Spleen (tissue), 3 donors: ENCODE results near the gene PPM1H.
"Not testable (repeated sequence)": the region's sequence is repeated elsewhere in the genome, so short reads cannot be mapped to it uniquely, and the experiment has no call there.

Experiments
- POLR2A ChIP-seq, 3 donors: fragments of 450-650 bp; IDR thresholded peaks; one replicate each; pipeline ENCODE4 v1.5.1; 2017; ENCODE audit warnings: antibody characterized with exemption in 3 of 3, mild to moderate bottlenecking in 1 of 3
- POLR2AphosphoS5 ChIP-seq, 3 donors: sonication (generic); formaldehyde crosslinking; IDR thresholded peaks; one replicate each; pipeline ENCODE4 v1.5.1; 2017; ENCODE audit warnings: antibody characterized with exemption in 3 of 3

DNA sequence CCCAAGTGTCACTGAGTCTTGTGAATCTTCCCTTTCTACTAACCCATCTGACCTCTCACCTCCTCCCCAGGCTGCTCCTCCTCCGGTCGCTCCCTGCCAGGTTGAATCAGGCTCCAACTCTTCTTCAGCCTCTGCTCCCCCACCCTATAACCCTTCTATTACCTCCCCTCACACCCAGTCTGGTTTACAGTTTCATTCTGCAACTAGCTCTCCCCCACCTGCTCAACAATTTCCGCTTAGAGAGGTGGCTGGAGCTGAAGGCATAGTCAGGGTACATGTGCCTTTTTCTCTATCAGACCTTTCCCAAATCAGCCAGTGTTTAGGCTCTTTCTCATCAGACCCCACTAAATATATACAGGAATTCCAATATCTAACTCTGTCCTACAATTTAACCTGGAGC is 174.6 kb downstream of the PPM1H start:
- not testable (repeated sequence) for TF ChIP-seq POLR2A, POLR2AphosphoS5 (IDR thresholded peaks at IDR 0.05)
